GM12892 (cell line): ENCODE measurements around the gene PRODH2.

Experiments used
- DNase-seq: peaks from one replicate; pipeline ENCODE4 v3.0.0; 2011; ENCODE audit not compliant: insufficient read length
- FAIRE-seq: peaks from 2 replicates; lab custom pipeline; 2011; peaks lifted over from hg19 to GRCh38; lab: Jason Lieb, UNC
- POLR2A ChIP-seq: IDR thresholded peaks from 2 replicates; pipeline ENCODE4 v1.6.1; 2011; ENCODE audit warnings: low read depth, low read length, control low read depth
- POLR2AphosphoS5 ChIP-seq: IDR thresholded peaks from 2 replicates; pipeline ENCODE4 v1.6.1; 2011; ENCODE audit warnings: low read depth, low read length, control low read depth
- TAF1 ChIP-seq: IDR thresholded peaks from 2 replicates; pipeline ENCODE4 v1.6.1; 2011; ENCODE audit warnings: low read depth, mild to moderate bottlenecking, control low read depth, low read length, borderline replicate concordance

Gene PRODH2

DNA sequence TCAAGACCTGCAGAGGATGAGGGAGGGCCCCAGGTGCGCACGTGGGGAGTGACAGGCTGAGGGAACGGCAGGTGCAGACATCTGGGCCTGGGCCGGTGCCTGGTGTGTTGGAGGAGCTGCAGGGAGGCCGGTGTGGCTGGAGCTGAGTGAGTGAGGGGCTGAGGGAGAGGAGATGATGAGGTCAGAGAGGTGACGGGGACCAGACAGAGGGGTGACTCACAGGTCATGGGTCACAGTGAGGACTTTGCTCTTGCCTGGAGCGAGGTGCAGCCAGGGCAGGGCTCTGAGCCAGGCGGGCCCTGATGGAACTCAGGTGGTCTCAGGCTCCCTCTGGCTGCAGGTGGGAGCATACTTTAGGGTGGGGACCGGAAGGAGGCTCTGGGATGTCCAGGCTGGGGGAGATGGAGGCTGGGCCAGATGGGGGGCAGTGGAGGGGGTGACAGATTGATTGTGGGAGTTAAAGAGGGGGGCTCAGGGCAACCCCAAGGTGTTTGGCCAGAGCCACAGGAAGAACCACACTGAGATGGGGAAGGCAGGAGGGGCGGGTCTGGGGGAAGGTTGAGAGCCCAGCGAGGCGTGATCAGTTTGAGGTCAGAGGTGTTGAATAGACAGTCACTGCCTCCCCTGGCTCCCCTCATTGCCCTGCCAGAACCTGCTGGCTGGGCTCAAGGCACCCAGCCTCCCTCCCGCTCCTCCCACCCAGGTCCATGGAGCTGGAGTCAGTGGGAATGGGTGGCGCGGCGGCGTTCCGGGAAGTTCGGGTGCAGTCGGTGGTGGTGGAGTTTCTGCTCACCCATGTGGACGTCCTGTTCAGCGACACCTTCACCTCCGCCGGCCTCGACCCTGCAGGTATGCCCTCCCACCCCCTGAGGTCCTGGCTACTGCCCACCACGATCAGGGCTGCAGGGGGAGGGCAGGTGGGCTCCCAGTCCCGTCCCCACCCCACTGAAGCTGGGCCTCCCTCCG is 28.9 kb downstream of the PRODH2 start:
- FAIRE-seq (no peak), DNase-seq (no peak)
- TF ChIP-seq TAF1, result no peak
- TF ChIP-seq POLR2AphosphoS5, result no peak
- TF ChIP-seq POLR2A, result no peak

DNA sequence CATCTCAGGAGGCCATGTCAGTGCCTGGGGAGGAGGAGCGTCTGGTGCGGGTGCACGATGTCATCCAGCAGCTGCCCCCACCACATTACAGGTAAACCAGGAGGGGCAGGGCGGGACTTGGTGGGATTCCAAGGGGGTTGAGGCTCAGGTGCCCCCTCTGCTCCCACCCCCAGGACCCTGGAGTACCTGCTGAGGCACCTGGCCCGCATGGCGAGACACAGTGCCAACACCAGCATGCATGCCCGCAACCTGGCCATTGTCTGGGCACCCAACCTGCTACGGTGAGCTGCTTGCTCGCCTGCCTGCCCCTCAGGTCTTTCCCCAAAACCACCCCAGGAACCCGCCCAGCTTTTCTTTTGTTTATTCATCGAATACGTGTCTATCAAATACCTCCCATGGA is 30.1 kb downstream of the PRODH2 start:
- no peak for DNase-seq
- FAIRE-seq, result no peak
- TF ChIP-seq POLR2AphosphoS5, result no peak
- TF ChIP-seq POLR2A, result no peak
- TF ChIP-seq TAF1, result no peak

DNA sequence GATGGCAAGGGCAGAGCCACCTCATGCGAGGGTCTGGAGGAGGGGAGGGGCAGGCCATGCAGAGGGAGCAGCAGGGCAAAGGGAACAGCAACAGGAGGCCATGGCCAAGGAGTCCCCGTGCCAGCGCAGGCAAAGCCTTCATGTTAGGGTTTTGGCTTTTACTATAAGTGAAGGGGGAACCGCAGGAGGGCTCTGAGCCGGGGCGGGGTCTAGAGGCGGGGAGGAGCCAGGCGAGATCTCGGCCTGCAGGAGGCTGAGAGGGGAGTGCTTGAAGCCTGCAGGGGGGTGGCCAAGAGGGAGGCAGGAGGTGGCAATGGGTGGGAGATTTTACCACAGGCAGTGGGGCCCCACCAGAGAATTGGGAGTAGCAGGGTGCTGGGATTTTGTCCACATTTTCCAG is 31.0 kb downstream of the PRODH2 start:
- DNase-seq (no peak), FAIRE-seq (no peak)
- TF ChIP-seq TAF1, result no peak
- no peak for TF ChIP-seq POLR2AphosphoS5
- TF ChIP-seq POLR2A, result no peak

DNA sequence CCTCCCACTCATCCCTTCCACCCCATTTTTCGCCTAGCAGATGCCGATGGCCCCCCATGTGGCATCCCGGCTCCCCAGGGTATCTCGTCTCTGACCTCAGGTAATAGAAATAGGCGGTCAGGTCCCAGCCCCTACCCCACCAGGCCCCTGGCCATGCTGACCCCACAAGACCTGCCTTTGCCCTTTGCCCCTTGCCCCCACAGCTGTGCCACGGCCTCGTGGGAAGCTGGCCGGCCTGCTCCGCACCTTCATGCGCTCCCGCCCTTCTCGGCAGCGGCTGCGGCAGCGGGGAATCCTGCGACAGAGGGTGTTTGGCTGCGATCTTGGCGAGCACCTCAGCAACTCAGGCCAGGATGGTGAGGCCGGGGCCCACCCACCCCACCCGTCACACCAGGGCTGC is 31.9 kb downstream of the PRODH2 start:
- no peak for FAIRE-seq

DNA sequence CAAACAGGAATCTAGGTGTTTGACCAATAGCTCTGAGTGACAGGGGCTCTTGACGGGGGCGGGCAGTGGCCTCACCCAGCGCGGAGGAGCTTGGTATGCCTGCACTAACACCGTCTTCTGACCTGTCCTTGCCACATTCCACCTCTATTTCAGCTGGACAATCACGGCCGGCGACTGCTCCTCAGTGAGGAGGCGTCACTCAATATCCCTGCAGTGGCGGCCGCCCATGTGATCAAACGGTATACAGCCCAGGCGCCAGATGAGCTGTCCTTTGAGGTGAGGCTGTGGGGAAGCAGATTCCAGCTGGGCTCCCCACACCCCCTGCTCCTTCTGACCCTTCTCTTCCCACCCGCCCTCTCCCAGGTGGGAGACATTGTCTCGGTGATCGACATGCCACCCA is 32.6 kb downstream of the PRODH2 start:
- DNase-seq (no peak), FAIRE-seq (no peak)
- TF ChIP-seq POLR2AphosphoS5, result no peak
- TF ChIP-seq TAF1, result no peak
- TF ChIP-seq POLR2A, result no peak

More for the DNA sequence above, 31.9 kb downstream of the PRODH2 start:
- TF ChIP-seq TAF1 (no peak), POLR2AphosphoS5 (no peak), POLR2A (no peak)
- no peak for DNase-seq

GRCh38 chr19:35779033-35779432 is 33.6 kb downstream of the PRODH2 start:
- no peak for DNase-seq
- TF ChIP-seq POLR2A (no peak), TAF1 (no peak), POLR2AphosphoS5 (no peak)
- no peak for FAIRE-seq

GRCh38 chr19:35777961-35778360 is 34.7 kb downstream of the PRODH2 start:
- DNase-seq (no peak), FAIRE-seq (no peak)
- TF ChIP-seq POLR2A (no peak), TAF1 (no peak), POLR2AphosphoS5 (no peak)

DNA sequence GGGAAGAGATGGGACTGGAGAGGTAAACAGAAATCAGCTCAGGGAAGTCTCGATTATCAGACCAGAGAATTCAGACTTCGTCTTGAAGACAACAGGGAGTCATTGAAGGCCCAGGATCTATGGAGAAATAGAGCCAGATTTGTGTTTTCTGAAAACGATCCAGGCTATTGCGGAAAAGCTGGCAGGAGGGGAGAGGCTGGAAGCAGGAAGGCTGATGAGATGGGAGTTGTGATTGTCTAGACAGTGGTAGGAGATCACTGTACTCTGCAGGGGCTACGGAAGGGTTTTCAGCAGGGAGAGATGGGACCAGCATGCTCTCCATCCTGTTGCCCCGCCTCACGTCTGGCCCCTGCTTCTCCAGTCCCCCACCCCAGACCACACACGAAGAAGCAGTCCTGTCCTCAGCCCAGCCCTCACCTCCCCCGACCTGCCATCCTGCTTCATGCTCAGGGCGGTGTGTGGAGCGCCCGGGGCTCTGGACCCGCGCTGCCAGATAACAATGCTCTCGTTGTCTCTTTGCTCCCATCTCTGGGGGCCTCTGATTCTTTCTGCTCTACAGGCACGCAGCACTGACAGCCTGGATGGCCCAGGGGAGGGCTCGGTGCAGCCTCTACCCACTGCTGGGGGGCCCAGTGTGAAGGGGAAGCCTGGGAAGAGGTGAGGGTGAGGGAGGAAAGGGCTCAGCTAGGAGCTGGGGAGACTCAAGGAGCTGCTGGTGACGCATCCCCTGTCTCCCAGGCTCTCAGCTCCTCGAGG is 35.4 kb downstream of the PRODH2 start:
- no peak for DNase-seq
- TF ChIP-seq TAF1, result no peak
- no peak for TF ChIP-seq POLR2AphosphoS5
- TF ChIP-seq POLR2A, result no peak
- FAIRE-seq, result peak; percentile 36

- TF ChIP-seq POLR2A, result no peak
- TF ChIP-seq POLR2AphosphoS5, result no peak
- no peak for TF ChIP-seq TAF1
- no peak for DNase-seq
- peak; percentile 33 for FAIRE-seq
Observed at GRCh38 chr19:35776102-35776788, 36.4 kb downstream of the PRODH2 start.

GRCh38 chr19:35775298-35776101 is 37.1 kb downstream of the PRODH2 start, which contains the start of gene ARHGAP33:
Gene ARHGAP33 (plus strand): TSS chr19:35775564. CDS start chr19:35775659, 95 bp downstream.
- DNase-seq (peak; percentile 98), FAIRE-seq (peak; percentile 88)
- no peak for TF ChIP-seq TAF1
- peak; percentile 67; the same call in 1 of the 2 replicates for TF ChIP-seq POLR2A

DNA sequence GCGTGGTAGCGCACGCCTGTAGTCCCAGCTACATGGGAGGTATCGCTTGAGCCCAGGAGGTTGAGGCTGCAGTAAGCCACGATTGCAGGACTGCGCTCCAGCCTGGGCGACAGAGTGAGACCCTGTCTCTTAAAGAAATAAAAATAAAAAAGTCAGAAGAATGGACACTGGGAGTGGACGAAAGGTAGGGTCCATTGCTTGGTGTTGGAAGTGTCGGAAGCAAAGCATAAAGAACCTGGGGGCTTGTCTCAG is 37.7 kb downstream of the PRODH2 start:
- no peak for DNase-seq
- no peak for FAIRE-seq
- TF ChIP-seq TAF1 (no peak), POLR2A (no peak), POLR2AphosphoS5 (no peak)
